ENCODE measurements around the gene C5orf24. TPM values are rescaled to one million over a fixed set of nuclear protein-coding genes. Genes with fewer than 3 reads are reported as not detected.
A peak's percentile ranks its signal among the peaks of the same experiment; 100 is the strongest.

The C5orf24 gene
- total and polyA plus RNA-seq, 2 donors (not counting 1 experiment from before 2014, with no cell fraction given): 13.0 to 38.2 TPM

GRCh38 chr5:134904610-134905245 lies 59.0 kb downstream of the C5orf24 start, which contains the start of gene PCBD2:
PCBD2 (plus strand) TSS chr5:134905131; CDS start chr5:134905140, 9 bp downstream.
- Histone ChIP-seq H3K36me3 (replicated peaks in 1 of 2; ENCODE audit: control extremely low read depth in 1 of 2, control insufficient read depth in 1 of 2, extremely low read depth in 1 of 2, insufficient read depth in 2 of 2, low read length in 1 of 2) (peaks cover 1 to 3% of the 10 kb centered on the region in 2 experiments), H3K79me2 (ENCODE audit: control insufficient read depth, insufficient read depth, low read length) (peaks cover 9% of the 10 kb centered on the region), H3K27ac (ENCODE audit: low read length in 2 of 2) (peak within 1 kb of the TSS; percentile 80 to 96), H3K4me1 (ENCODE audit: control insufficient read depth in 2 of 2, insufficient read depth in 2 of 2, low read length in 2 of 2) (peaks cover 32 to 42% of the 10 kb centered on the region in 2 donors), H2AFZ (ENCODE audit: insufficient read depth, low read depth, low read length, poor library complexity, severe bottlenecking) (peak within 1 kb of the TSS; percentile 98), H3K27me3 (replicated peaks in 1 of 4; ENCODE audit: control extremely low read depth in 1 of 4, control insufficient read depth in 3 of 4, insufficient read depth in 4 of 4, low read length in 3 of 4) (no peaks in the 10 kb centered on the region), H3K4me3 (ENCODE audit: control extremely low read depth in 1 of 5, extremely low read depth in 1 of 5, insufficient read depth in 1 of 5, low read depth in 2 of 5, low read length in 4 of 5) (peak within 1 kb of the TSS; percentile 70 to 88 (median 82)), H3K9ac (ENCODE audit: low read length) (peak within 1 kb of the TSS; percentile 96), H3K9me3 (ENCODE audit: control extremely low read depth in 1 of 3, control insufficient read depth in 2 of 3, insufficient read depth in 1 of 3, low read length in 2 of 3) (peaks cover 0 to 17% (median 0%) of the 10 kb centered on the region in 3 donors), H4K20me1 (ENCODE audit: control insufficient read depth, insufficient read depth, low read length, poor library complexity, severe bottlenecking) (no peaks in the 10 kb centered on the region), H3K4me2 (replicated peaks; ENCODE audit: low read depth, low read length, poor library complexity, severe bottlenecking) (peak within 1 kb of the TSS; percentile 95)
- WGBS (ENCODE audit: insufficient coverage): under 1% methylated on average over 84 of the region's 84 CpGs
- Mint-ChIP-seq H3K27me3 (no peaks in the 10 kb centered on the region), H3K4me1 (peaks cover 35% of the 10 kb centered on the region), H3K27ac (peak within 1 kb of the TSS; percentile 99), H3K9me3 (ENCODE audit: insufficient read depth) (no peaks in the 10 kb centered on the region), H3K4me3 (peak within 1 kb of the TSS; percentile 91)
- DNase-seq (peak; percentile 95), ATAC-seq (ENCODE audit: low read depth) (peak; percentile 75)
- CTCF ChIA-PET: interaction anchor here (0.6 to 8.4 kb wide), 20 partner anchors 8 to 720 kb away, joined by 3 to 93 read pairs (median 5); partner anchors contain the start of genes C5orf24, CAMLG, DDX46 and TXNDC15
- no peak for TF ChIP-seq EZH2 (IDR thresholded peaks at IDR 0.05; ENCODE audit: borderline replicate concordance, insufficient read depth, low read depth, low read length, poor library complexity, severe bottlenecking)
- peak; percentile 90 for TF ChIP-seq CTCF (IDR thresholded peaks at IDR 0.05)
- POLR2A ChIA-PET: interaction anchor here (0.6 to 1.9 kb wide), 17 partner anchors 14 to 727 kb away, joined by 3 to 32 read pairs (median 6); partner anchors contain the start of genes C5orf24, CAMLG, DDX46 and JADE2
- intact Hi-C loops (cut with micrococcal nuclease): loop anchor here (1.0 to 10.0 kb wide), 15 partner anchors 30 to 728 kb away; partner anchors contain the start of genes C5orf24, CAMLG, DDX46 and JADE2
